WERI-Rb-1 (cell line): ENCODE results near the gene SEPSECS.

Experiments
- DNase-seq: peaks from one replicate; pipeline ENCODE4 v3.0.0-alpha.2; 2020
- H3K27ac ChIP-seq: fragments of 250-450 bp; sonication (Bioruptor Pico); 2 replicates; pipeline ENCODE4 v1.5.1; 2020; ENCODE audit warnings: mild to moderate bottlenecking, moderate library complexity
- H3K27me3 ChIP-seq: fragments of 250-450 bp; sonication (Bioruptor Pico); 2 replicates; pipeline ENCODE4 v1.5.1; 2021; ENCODE audit warnings: mild to moderate bottlenecking, low read depth, moderate library complexity; ENCODE audit not compliant: insufficient read depth, severe bottlenecking
- H3K36me3 ChIP-seq: fragments of 250-450 bp; sonication (Bioruptor Pico); 2 replicates; pipeline ENCODE4 v1.5.1; 2020; ENCODE audit warnings: mild to moderate bottlenecking, moderate library complexity
- H3K4me3 ChIP-seq: 2 replicates; pipeline ENCODE4 v1.5.1; 2011; ENCODE audit warnings: low read depth, mild to moderate bottlenecking, control low read depth, low read length
- H3K9me3 ChIP-seq: fragments of 250-450 bp; sonication (Bioruptor Pico); 2 replicates; pipeline ENCODE4 v1.5.1; 2021; ENCODE audit warnings: mild to moderate bottlenecking, moderate library complexity; ENCODE audit not compliant: severe bottlenecking
- TF ChIP-seq, protein P1 (sequence below): IDR thresholded peaks from 2 replicates; pipeline ENCODE4 v1.5.1; 2011; ENCODE audit warnings: low read depth, mild to moderate bottlenecking, control low read depth, inconsistent platforms, low read length

SEPSECS gene

DNA sequence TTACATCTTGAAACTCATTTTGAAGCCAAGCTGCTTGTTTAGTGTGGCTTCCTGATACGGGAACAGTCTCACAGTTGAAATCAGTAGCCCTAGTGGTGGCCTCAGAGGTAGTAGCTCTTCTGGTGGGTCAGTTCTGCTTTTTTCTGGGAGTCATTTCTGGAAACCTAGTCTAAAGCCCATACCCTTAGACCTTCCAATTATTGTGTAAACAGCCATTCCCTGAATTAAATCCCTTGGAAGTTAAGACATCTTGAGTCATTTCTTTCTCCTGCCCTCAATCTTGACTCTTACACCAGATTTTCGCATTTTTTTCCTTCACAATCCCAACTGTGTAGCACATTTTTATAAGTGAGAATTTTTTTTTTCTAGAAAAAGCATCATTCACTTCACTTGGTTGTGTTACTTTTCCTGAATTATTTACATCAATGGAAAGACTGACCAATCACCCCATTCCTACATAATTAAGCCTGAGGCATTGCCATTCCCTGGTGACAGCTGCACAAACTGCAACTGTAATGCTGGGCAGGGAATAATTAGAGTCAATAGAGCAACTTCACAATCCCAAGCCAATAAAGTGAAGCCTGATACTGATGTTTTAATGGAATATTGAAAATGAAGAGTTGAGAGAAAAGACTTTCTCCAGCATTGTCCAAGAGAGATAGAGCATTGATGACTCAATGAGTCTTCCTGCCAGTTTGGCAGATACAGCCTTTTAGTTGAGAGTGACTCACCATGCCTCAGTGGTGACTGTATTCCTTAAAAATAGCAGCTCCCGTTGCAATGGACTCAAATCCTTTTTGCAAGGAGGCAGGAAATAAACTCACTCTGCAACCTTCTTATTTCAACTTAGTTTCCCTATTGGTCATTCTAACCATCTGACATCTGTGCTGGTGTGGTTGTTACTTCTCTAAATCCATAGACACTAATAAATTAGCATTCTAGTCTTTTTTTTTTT lies 13.0 kb upstream of the SEPSECS start:
- Histone ChIP-seq H3K27me3 (no peaks in the 10 kb centered on the region), H3K36me3 (no peaks in the 10 kb centered on the region), H3K4me3 (no peak overlapping the region), H3K27ac (no peak overlapping the region), H3K9me3 (no peaks in the 10 kb centered on the region)
- no peak for DNase-seq
- TF ChIP-seq, protein P1, sequence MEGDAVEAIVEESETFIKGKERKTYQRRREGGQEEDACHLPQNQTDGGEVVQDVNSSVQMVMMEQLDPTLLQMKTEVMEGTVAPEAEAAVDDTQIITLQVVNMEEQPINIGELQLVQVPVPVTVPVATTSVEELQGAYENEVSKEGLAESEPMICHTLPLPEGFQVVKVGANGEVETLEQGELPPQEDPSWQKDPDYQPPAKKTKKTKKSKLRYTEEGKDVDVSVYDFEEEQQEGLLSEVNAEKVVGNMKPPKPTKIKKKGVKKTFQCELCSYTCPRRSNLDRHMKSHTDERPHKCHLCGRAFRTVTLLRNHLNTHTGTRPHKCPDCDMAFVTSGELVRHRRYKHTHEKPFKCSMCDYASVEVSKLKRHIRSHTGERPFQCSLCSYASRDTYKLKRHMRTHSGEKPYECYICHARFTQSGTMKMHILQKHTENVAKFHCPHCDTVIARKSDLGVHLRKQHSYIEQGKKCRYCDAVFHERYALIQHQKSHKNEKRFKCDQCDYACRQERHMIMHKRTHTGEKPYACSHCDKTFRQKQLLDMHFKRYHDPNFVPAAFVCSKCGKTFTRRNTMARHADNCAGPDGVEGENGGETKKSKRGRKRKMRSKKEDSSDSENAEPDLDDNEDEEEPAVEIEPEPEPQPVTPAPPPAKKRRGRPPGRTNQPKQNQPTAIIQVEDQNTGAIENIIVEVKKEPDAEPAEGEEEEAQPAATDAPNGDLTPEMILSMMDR = no peak

DNA sequence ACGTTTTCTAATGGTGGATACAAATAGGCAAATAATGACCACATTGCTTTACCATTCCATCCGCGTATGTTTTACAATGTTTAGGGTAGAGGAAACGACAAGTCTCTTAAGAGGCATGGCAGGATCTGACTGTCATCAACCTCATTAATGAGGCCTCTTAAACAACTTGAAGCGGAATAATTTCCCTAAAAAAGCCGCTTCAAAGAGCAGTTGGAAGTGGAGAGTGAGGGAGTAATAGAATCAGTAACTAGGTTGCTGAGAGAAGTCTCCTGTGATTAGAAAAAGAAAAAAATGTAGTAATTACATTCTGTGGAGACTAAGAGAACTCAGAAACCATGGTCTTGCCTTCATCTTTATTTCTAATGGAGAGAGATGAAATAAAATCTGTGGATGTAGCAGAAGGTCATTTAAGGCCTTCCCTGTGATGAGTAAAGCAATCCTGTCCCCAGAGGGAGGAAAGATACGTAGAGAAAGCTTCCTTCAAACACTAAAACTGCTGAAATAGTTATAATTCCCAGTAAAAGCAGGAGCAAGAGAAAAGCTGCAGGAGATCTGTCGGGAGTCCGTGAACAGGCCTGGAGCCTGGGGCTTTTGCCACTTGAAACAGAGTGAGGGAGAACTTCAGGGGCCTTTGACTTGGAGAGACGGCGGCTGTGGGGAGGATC lies 11.1 kb upstream of the SEPSECS start:
- Histone ChIP-seq H3K9me3 (no peaks in the 10 kb centered on the region), H3K36me3 (no peaks in the 10 kb centered on the region), H3K27me3 (no peaks in the 10 kb centered on the region), H3K27ac (no peak overlapping the region), H3K4me3 (no peak overlapping the region)
- no peak for DNase-seq
- TF ChIP-seq, protein P1 = no peak

- Histone ChIP-seq H3K36me3 (no peaks in the 10 kb centered on the region), H3K4me3 (no peak overlapping the region), H3K27me3 (no peaks in the 10 kb centered on the region), H3K27ac (no peak overlapping the region), H3K9me3 (no peaks in the 10 kb centered on the region)
- DNase-seq = no peak
- TF ChIP-seq, protein P1 = no peak
Measured at GRCh38 chr4:25169446-25169845, 9.2 kb upstream of the SEPSECS start.

GRCh38 chr4:25165916-25166315 lies 5.7 kb upstream of the SEPSECS start:
- no peaks in the 10 kb centered on the region for H3K9me3 ChIP-seq
- H3K27me3 ChIP-seq = no peaks in the 10 kb centered on the region
- no peak overlapping the region for H3K27ac ChIP-seq
- TF ChIP-seq, protein P1 = no peak
- no peak overlapping the region for H3K4me3 ChIP-seq
- DNase-seq = no peak
- no peaks in the 10 kb centered on the region for H3K36me3 ChIP-seq

- Histone ChIP-seq H3K27ac (no peak overlapping the region), H3K9me3 (no peaks in the 10 kb centered on the region), H3K4me3 (no peak overlapping the region), H3K36me3 (no peaks in the 10 kb centered on the region), H3K27me3 (no peaks in the 10 kb centered on the region)
- no peak for DNase-seq
- TF ChIP-seq, protein P1 = no peak
Measured at GRCh38 chr4:25163196-25163595, 2.9 kb upstream of the SEPSECS start.
